Astrocyte (in vitro differentiated cells and primary cell): ENCODE data around the gene KRI1.

Source experiments
- CTCF ChIP-seq: IDR thresholded peaks from 2 replicates; pipeline ENCODE4 v1.5.1; 2011; ENCODE audit warnings: low read depth, mild to moderate bottlenecking, inconsistent platforms, low read length, moderate library complexity; ENCODE audit not compliant: insufficient read depth
- EZH2 ChIP-seq: IDR thresholded peaks from 2 replicates; pipeline ENCODE4 v1.6.1; 2012; ENCODE audit warnings: mild to moderate bottlenecking, low read length, inconsistent platforms; ENCODE audit not compliant: insufficient read depth

GRCh38 chr19:10519421-10519820, 46.4 kb downstream of the KRI1 start:
- no peak for TF ChIP-seq CTCF
- no peak for TF ChIP-seq EZH2
